Testis (tissue), 3 donors: ENCODE results near the gene CD58. TPM values are rescaled to one million over a fixed set of nuclear protein-coding genes. Genes with fewer than 3 reads are reported as not detected.
"Not testable (repeated sequence)": the region's sequence is repeated elsewhere in the genome, so short reads cannot be mapped to it uniquely, and the experiment has no call there.

Experiments
- DNase-seq: peaks from one replicate; pipeline ENCODE4 v3.0.0-alpha.2; 2019
- H3K27ac ChIP-seq, 2 donors: fragments of 200-600 bp; sonication (generic); one replicate each; pipeline ENCODE4 v1.5.1; 2019
- H3K27me3 ChIP-seq: fragments of 200-600 bp; sonication (generic); one replicate; pipeline ENCODE4 v1.5.1; 2019
- H3K36me3 ChIP-seq: fragments of 200-600 bp; sonication (generic); one replicate; pipeline ENCODE4 v1.5.1; 2017; ENCODE audit warnings: low read depth; ENCODE audit errors: missing control alignments
- H3K4me1 ChIP-seq: fragments of 200-600 bp; sonication (generic); one replicate; pipeline ENCODE4 v1.5.1; 2019
- H3K4me3 ChIP-seq, 2 donors: fragments of 200-600 bp; sonication (generic); one replicate each; pipeline ENCODE4 v1.5.1; 2017 to 2019
- H3K9me3 ChIP-seq: fragments of 200-600 bp; sonication (generic); one replicate; pipeline ENCODE4 v1.5.1; 2017
- CTCF ChIP-seq, 3 experiments: fragments of 450-650 bp in 2 of 3; fragments of 200-600 bp in 1 of 3; sonication (generic) in 1 of 3; IDR thresholded peaks; one replicate each; pipeline ENCODE4 v1.5.1; 2016 to 2019; ENCODE audit warnings: antibody characterized with exemption in 3 of 3, mild to moderate bottlenecking in 2 of 3, moderate library complexity in 1 of 3
- POLR2A ChIP-seq: fragments of 450-650 bp; IDR thresholded peaks from one replicate; pipeline ENCODE4 v1.6.1; 2017; ENCODE audit warnings: antibody characterized with exemption, mild to moderate bottlenecking, moderate library complexity
- WGBS, 2 donors: methylation state at CpG; one replicate each; pipeline ENCODE4 v1.1.5; 2018; 5-methylcytosine and 5-hydroxymethylcytosine counted together
- intact Hi-C: fragments of 100-400 bp; cut with DNase I; formaldehyde crosslinking; loops from one replicate; pipeline ENCODE4 v1.15.1; 2023; ENCODE audit warnings: low total_unique reads
- polyA plus RNA-seq: library from polyadenylated mRNA; stranded (reverse); fragments of 350-450 nt; fragmentation: Illumina TruSeq; extraction: RNeasy Lipid Tissue Mini Kit (QIAGEN cat#74804); gene quantifications from one replicate; pipeline ENCODE4 v1.2.3, GENCODE V29; 2014; ENCODE audit warnings: low read depth, low replicate concordance; ENCODE audit not compliant: insufficient read depth
- total RNA-seq, 2 donors: library from RNA; depleted of rRNA; stranded (reverse); fragments of >200 nt; gene quantifications; one replicate each; pipeline ENCODE4 v1.2.3, GENCODE V29; 2016

The CD58 gene
- total and polyA plus RNA-seq, 3 donors from 2014 or later = 11.4 to 15.0 (median 14.9) TPM

- TF ChIP-seq POLR2A = no peak
- TF ChIP-seq CTCF (IDR thresholded peaks at IDR 0.05) = no peak
- no peaks in the 10 kb centered on the region for H3K36me3 ChIP-seq
- H3K4me3 ChIP-seq = no peak overlapping the region
- DNase-seq = no peak
- intact Hi-C loops = no loop called here
- H3K27me3 ChIP-seq = no peaks in the 10 kb centered on the region
- WGBS, 2 donors = 73 to 74% methylated on average over 4 of the region's 4 CpGs
- peaks cover 5% of the 10 kb centered on the region for H3K4me1 ChIP-seq
- H3K27ac ChIP-seq = no peak overlapping the region
- no peaks in the 10 kb centered on the region for H3K9me3 ChIP-seq
These were observed 2.8 kb downstream of the CD58 start for GRCh38 chr1:116567790-116568661.

GRCh38 chr1:116565222-116565621 is 5.6 kb downstream of the CD58 start:
- no peak overlapping the region for H3K4me3 ChIP-seq
- H3K27me3 ChIP-seq = no peaks in the 10 kb centered on the region
- no peak for DNase-seq
- H3K9me3 ChIP-seq = no peaks in the 10 kb centered on the region
- H3K4me1 ChIP-seq = no peaks in the 10 kb centered on the region
- H3K27ac ChIP-seq = no peak overlapping the region
- no peaks in the 10 kb centered on the region for H3K36me3 ChIP-seq
- 59 to 88% methylated on average over 1 of the region's 1 CpG for WGBS, 2 donors
- no peak for TF ChIP-seq POLR2A
- TF ChIP-seq CTCF (IDR thresholded peaks at IDR 0.05) = no peak
- intact Hi-C loops = no loop called here

GRCh38 chr1:116564426-116564825 is 6.4 kb downstream of the CD58 start:
- Histone ChIP-seq H3K36me3 (no peaks in the 10 kb centered on the region), H3K27me3 (no peaks in the 10 kb centered on the region), H3K9me3 (no peaks in the 10 kb centered on the region), H3K4me1 (no peaks in the 10 kb centered on the region), H3K27ac (no peak overlapping the region), H3K4me3 (no peak overlapping the region)
- DNase-seq = no peak
- 100% methylated on average over 1 of the region's 1 CpG for WGBS, 2 donors
- TF ChIP-seq CTCF (IDR thresholded peaks at IDR 0.05) = no peak
- intact Hi-C loops = no loop called here

- H3K27me3 ChIP-seq, H3K9me3 ChIP-seq, intact Hi-C loops, H3K4me1 ChIP-seq, DNase-seq, H3K27ac ChIP-seq, H3K4me3 ChIP-seq, H3K36me3 ChIP-seq: not testable (repeated sequence)
- WGBS, 2 donors = 93 to 97% methylated on average over 4 of the region's 4 CpGs
These were observed 8.4 kb downstream of the CD58 start for GRCh38 chr1:116562465-116562864.

GRCh38 chr1:116561563-116561962 is 9.3 kb downstream of the CD58 start:
- Histone ChIP-seq H3K4me1 (no peaks in the 10 kb centered on the region), H3K27me3 (no peaks in the 10 kb centered on the region), H3K4me3 (no peak overlapping the region), H3K9me3 (no peaks in the 10 kb centered on the region), H3K27ac (no peak overlapping the region), H3K36me3 (no peaks in the 10 kb centered on the region)
- DNase-seq = no peak
- TF ChIP-seq POLR2A (no peak), CTCF (IDR thresholded peaks at IDR 0.05) (no peak)
- intact Hi-C loops = no loop called here
